GM21367 (cell line): Measurements from ENCODE around the gene ZNF280B.
"Not testable (repeated sequence)": the region's sequence is repeated elsewhere in the genome, so short reads cannot be mapped to it uniquely, and the experiment has no call there.

ENCODE experiments used
- ATAC-seq: cut with Tn5 transposase; IDR thresholded peaks from one replicate; pipeline ENCODE4 v1.9.1; 2021; ENCODE audit not compliant: unreplicated experiment

Gene ZNF280B

DNA sequence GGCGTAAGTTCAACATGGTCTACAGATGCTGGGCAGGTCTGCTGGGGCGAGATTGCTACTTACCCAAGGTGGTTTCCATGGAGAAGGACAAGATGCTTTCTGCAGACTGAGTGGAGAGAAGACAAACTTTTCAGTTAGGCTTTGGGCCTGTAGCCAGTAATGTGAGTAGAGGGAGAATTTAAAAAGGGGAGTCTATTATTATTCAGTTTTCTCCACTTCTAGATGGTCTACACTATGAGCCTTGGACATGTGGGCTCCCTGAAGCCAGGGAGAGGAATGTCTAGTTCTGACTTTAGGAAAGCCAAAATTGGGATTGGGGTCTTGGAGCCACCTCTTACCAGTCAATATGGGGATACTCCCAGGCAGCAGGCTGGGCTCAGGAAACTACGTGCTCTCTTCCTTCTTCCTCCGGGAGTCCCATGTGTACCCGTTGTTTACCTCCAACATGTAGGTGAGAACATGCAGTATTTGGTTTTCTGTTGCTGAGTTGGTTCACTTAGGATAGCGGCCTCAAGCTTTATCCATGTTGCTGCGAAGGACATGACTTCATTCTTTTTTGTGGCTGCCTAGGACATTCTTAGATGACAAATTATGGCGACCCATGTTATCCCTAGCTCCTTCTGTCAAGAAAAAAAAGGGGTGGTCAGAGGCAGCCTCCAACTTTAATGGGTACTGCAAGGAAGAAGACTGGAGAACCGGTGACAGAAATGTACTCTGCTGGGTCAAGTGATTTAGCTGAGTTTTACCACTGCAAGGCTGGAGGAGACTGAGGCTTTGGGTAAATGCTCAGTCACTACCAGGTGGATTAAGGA, 26.3 kb upstream of the ZNF280B start:
- no peak for ATAC-seq

DNA sequence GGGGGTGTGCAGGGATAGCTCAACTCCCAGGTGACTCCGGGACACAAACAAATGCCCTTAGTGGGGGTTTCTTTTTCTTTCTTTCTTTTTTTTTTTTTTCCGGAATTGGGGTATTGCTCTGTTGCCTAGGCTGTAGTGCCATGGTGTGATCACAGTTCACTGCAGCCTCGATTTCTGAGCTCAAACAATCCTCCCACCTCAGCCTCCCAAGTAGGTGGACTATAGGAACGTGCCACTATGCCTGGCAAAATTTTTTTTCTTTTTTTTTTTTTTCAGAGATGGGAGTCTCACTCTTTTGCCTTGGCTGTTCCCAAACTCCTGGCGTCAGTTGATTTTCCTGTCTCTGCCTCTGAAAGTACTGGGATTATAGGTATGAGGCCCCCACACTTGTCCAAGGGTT, 25.3 kb upstream of the ZNF280B start:
- no peak for ATAC-seq

DNA sequence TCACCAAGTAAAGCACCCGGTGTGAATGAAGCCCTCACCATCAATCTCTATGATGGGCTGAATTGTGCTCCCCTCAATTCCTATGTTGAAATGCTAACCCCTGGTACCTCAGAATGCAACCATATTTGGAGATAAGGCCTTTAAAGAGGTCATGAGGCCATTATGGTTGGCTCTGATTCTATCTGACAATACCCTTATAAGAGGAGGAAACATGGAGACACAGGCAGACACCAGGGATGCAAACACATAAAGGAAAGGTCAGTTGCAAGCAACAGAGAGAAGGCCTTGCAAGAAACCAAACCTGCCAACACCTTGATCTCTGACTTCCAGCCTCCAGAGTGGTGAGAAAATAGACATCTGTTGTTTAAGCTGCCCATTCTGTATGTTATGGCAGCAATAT, 24.9 kb upstream of the ZNF280B start:
- ATAC-seq = no peak

DNA sequence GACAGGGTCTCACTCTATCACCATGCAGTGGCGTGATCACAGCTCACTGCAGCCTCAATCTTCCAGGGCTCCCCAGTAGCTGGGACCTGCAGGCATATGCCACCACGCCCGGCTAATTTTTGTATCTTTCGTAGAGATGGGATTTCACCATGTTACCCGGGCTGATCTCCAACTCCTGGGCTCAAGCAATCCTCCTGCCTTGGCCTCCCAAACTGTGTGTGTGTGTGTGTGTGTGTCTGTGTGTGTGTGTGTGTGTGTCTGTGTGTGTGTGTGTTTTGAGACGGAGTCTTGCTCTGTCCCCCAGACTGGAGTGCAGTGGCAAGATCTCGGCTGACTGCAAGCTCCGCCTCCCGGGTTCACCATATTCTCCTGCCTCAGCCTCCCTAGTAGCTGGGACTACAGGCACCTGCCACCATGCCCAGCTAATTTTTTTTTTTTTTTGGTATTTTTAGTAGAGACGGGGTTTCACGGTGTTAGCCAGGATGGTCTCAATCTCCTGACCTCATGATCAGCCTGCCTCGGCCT, 24.1 kb upstream of the ZNF280B start:
- ATAC-seq = not testable (repeated sequence)

DNA sequence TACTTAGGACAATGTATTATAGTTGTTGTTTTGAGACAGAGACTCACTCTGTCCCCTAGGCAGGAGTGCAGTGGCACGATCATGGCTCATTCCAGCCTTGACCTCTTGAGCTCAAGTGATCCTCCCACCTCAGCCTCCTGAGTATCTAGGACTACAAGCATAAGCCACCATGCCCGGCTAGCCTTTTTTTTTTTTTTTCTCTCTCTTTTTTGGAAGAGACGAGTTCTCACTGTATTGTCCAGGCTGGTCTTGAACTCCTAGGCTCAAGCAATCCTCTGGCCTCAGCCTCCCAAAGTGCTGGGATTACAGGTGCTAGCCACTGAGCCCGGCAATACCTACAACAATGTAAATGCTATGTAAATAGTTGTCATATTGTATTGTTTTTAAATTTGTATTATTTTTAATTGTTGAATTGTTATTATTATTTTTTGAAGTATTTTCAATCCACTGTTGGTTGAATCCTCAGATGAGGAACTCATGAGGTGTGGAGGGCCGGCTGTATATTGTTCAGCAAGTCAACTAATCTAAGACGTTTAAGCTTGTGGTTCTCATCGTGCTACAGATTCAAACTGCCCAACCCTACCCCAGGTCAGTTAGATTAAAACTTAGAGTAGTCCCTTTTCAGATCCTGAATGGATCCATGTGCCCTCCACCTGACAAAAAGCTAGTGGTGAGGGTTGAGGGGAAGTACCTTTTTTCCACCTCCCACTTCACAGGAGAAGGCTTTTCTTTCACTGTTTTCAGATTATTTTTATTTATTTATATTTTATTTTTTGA, 23.4 kb upstream of the ZNF280B start:
- no peak for ATAC-seq

DNA sequence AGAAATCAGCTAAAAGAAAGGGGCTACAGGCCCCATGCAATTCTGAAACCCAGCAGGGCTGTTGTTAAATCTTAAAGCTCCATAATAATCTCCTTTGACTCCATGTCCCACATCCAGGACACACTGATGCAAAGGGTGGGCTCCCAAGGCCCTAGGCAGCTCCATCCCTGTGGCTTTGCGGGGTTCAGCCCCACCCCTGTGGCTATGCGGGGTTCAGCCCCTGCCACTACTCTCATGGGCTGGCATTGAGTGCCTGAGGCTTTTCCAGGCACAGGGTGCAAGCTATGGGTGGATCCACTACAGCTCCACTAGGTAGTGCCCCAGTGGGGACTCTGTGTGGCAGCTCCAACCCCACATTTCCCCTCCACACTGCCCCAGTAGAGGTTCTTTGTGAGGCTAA, 20.2 kb upstream of the ZNF280B start:
- no peak for ATAC-seq

DNA sequence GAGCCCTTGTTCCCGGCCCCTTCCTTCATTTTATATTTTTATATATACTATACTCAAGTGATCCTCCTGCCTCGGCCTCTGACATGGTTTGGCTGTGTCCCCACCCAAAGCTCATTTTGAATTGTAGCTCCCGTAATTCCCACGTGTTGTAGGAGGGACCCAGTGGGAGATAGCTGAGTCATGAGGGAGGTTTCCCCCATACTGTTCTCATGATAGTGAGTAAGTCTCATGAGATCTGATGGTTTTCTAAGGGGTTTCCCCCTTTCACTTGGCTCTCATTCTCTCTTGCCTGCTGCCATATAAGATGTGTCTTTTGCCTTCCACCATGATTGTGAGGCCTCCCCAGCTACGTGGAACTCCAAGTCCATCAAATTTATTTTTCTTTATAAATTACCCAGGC, 18.8 kb upstream of the ZNF280B start:
- no peak for ATAC-seq

GRCh38 chr22:22526125-22526912, 17.8 kb upstream of the ZNF280B start:
- ATAC-seq = no peak

- no peak for ATAC-seq
These were observed 15.0 kb upstream of the ZNF280B start for GRCh38 chr22:22523494-22523893.

GRCh38 chr22:22521631-22522030, 13.1 kb upstream of the ZNF280B start:
- no peak for ATAC-seq

DNA sequence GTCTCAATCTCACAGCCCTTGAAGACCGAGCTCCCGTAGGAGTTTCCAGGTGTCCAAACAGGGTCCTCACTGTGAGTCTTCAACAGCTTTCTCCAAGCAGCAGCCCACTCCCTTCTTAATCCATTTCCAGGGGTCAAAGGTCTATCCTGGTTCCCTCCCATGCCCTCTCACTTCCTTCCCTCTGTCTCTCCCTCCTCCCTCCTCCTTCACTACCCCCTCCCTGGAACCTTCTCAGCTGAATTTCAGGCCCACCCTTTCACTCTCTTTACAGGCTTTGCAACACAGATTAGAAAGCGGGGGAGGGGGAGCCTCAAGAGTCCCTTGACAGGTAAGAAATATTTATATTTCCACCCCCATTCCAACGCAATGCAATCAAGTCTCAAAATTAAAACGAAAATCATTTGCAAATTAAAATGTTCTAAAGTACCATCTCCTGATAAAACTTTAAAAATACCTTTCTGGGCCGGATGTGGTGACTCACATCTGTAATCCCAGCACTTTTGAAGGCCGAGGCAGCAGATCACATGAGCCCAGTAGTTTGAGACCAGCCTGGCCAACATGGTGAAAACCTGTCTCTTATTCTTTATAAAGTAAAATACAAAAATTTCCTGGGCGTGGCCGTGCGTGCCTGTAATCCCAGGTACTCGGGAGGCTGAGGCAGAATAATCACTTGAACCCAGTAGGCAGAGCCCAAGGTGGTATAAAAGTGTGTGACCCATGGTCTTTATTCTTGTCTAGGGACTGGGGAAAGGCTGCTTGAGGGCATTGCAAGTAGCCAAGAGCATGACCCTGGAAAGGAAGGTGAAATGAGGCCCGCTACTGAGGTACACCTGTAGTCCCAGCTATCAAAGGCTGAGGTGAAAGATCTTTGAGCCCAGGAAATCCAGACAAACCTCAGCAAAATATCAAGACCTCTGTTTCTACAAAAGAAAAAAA, 12.4 kb upstream of the ZNF280B start:
- no peak for ATAC-seq

DNA sequence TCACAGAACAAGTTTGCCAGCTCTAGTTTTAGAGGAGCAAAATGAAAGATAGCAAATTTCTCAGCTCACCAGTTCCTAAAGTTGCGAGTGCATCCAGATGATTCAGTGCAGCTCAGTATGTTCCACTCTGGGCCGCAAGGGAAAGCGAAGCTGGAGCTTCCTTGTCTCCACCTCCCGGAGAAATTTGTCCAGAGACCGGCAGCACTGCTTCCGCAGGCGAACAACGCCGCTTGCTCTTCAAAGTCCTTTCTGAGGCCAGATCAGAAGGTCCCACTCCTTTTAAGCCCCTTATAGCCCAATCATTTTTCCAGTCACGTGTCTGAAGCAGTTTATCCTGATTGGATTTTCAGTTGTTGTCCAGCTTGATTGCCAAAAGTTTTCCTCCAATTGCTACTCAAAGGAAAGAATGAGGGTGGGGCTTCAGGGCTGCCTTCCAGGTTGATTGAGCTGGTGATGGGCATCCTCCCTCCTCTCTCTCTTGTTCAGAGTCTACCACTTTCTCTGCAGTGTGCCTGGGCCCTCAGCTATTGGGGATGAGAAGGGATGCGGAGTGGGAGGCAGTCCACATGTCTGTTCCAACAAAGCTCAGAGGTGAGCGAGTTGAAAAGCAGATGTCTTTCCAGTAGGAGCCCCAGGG, 11.6 kb upstream of the ZNF280B start, which contains the start of gene ZNF280A:
TSS of gene ZNF280A (minus strand) at position 251 of the 637 bp plus-strand sequence. CDS start 4,640 bp downstream, outside the sequence.
- ATAC-seq = no peak

DNA sequence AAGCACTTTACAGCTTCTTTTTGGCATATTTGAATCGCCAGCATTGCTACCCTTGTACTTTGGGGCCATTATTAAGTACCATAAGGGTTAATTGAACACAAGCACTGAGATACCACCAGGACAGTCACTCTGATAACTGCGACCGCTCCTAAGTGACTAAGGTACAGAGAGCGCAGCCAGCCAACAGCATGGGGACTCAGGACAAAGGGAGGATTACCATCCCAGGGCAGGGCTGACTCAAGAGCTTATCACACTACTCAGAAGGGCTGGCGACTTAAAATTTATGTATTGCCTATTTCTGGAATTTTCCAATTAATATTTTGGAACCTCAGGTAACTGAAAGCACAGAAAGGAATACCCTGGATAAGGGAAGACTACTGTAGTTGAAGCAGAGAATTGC, 11.0 kb upstream of the ZNF280B start:
- ATAC-seq = no peak

- ATAC-seq = no peak
These were observed 8.4 kb upstream of the ZNF280B start for GRCh38 chr22:22516992-22517391.

- no peak for ATAC-seq
These were observed 7.3 kb upstream of the ZNF280B start for GRCh38 chr22:22515890-22516289.

- ATAC-seq = not testable (repeated sequence)
These were observed 5.9 kb upstream of the ZNF280B start for GRCh38 chr22:22514431-22514830.

DNA sequence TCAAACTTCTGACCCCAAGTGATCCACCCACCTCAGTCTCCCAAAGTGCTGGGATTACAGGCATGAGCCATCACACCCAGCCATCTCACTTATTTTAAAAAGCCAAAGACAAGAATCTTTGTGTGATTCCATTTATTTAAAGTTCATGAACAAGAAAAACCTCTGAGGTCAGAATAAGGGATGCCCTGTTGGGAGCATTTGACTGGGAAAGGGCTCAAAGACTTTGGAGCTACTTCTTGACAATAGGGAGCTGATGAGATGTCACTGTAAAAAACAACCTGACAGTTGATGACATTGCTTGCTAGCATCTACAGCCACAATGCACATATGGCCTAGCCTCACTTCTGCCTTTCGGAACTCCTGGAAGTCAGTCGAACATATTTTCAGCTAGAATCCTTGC, 5.1 kb upstream of the ZNF280B start:
- ATAC-seq = no peak

DNA sequence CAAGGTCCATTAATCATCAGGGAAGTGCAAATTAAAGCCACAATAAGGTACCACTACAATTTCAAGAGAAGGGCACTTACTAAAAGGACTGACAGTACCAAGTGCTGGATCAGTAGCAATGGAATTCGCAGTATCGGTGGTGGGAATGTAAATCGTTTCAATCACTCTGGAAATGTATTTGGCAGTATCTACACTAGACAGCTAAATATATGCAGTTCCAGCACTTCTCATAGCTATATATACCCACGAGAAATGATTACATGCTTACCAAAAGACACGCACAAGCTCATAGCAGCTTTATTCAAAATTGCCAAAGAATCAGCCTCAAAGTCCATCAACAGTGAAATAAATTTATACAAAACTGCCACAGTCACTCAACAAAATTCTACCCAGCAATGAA, 4.4 kb upstream of the ZNF280B start:
- no peak for ATAC-seq

GRCh38 chr22:22510833-22511232, 2.3 kb upstream of the ZNF280B start:
- not testable (repeated sequence) for ATAC-seq

GRCh38 chr22:22509912-22510311, 1.4 kb upstream of the ZNF280B start:
- not testable (repeated sequence) for ATAC-seq
